ACC112 (cell line): ENCODE data around the gene ELP5.
A peak's percentile ranks its signal among the peaks of the same experiment; 100 is the strongest.

ENCODE experiments used
- H2AFZ ChIP-seq: fragments of 200-600 bp; sonication (generic); one replicate; pipeline ENCODE4 v1.6.0; 2017; ENCODE audit warnings: antibody characterized with exemption, low read length; ENCODE audit not compliant: unreplicated experiment
- H3K27ac ChIP-seq: fragments of 200-600 bp; sonication (generic); 2 replicates; pipeline ENCODE4 v1.5.1; 2014; ENCODE audit warnings: low read depth, mild to moderate bottlenecking, antibody characterized with exemption, low read length, moderate library complexity
- H3K27me3 ChIP-seq: fragments of 200-600 bp; sonication (generic); 2 replicates; pipeline ENCODE4 v1.6.1; 2014; ENCODE audit warnings: mild to moderate bottlenecking, antibody characterized with exemption, low read length, moderate library complexity, mixed read lengths; ENCODE audit not compliant: insufficient read depth
- H3K36me3 ChIP-seq: fragments of 200-600 bp; sonication (generic); 2 replicates; pipeline ENCODE4 v1.6.1; 2016; ENCODE audit warnings: mild to moderate bottlenecking, antibody characterized with exemption, low read length, moderate library complexity, mixed read lengths; ENCODE audit not compliant: insufficient read depth
- H3K4me1 ChIP-seq: fragments of 200-600 bp; sonication (generic); one replicate; pipeline ENCODE4 v1.6.1; 2016; ENCODE audit warnings: low read length, mixed read lengths; ENCODE audit not compliant: insufficient read depth, unreplicated experiment, control insufficient read depth
- H3K4me3 ChIP-seq: fragments of 200-600 bp; sonication (generic); 2 replicates; pipeline ENCODE4 v1.5.1; 2014; ENCODE audit warnings: mild to moderate bottlenecking, low read depth, low read length
- H3K79me2 ChIP-seq: fragments of 200-600 bp; sonication (generic); one replicate; pipeline ENCODE4 v1.6.0; 2016; ENCODE audit warnings: low read length; ENCODE audit not compliant: control insufficient read depth, unreplicated experiment, insufficient read depth

ELP5 gene

DNA sequence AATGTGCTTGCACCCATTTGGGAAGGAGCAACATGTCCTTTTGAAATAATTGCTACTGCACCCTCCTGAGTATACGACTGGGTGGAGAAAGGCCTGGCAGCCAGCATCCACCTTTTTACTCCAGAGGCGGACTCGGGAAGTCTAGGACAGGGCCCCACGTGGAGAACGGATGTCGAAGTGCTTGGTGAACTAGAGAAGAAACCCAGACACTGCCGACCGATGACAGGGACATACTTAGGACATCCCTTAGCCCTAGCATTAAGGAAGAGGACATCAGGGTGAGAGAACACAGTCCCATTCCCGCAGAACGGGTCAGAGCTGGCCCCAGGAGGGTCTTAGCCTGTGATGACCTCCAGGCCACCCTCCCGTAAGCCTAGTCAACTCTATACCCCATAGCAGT is 38.7 kb downstream of the ELP5 start:
- Histone ChIP-seq H3K79me2 (no peaks in the 10 kb centered on the region), H3K4me3 (no peak overlapping the region), H3K4me1 (no peaks in the 10 kb centered on the region), H2AFZ (no peak overlapping the region), H3K36me3 (no peaks in the 10 kb centered on the region), H3K27ac (no peak overlapping the region), H3K27me3 (peaks cover 62% of the 10 kb centered on the region)

DNA sequence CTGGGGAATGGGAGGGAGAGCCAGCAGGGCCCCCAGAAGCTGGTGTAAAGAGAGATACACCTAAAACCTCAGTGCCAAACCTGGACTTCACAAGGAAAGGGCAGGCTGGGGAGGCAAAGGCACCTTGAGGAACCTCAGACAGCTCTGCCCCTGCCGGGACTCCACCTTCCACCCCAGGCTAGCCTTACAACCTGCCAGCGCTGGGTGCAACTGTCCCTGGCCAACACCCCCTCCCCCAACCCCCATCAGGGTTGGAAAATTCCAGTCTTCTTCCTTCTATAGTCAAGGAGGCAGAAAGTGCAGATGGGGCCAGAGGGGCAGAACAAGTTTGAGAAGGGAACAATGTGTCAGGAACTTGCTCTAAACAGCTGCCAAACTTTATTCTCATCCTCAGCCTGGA is 40.2 kb downstream of the ELP5 start:
- Histone ChIP-seq H3K27me3 (peaks cover 52% of the 10 kb centered on the region), H3K27ac (no peak overlapping the region), H2AFZ (no peak overlapping the region), H3K4me3 (no peak overlapping the region), H3K79me2 (no peaks in the 10 kb centered on the region), H3K4me1 (peaks cover 3% of the 10 kb centered on the region), H3K36me3 (no peaks in the 10 kb centered on the region)

DNA sequence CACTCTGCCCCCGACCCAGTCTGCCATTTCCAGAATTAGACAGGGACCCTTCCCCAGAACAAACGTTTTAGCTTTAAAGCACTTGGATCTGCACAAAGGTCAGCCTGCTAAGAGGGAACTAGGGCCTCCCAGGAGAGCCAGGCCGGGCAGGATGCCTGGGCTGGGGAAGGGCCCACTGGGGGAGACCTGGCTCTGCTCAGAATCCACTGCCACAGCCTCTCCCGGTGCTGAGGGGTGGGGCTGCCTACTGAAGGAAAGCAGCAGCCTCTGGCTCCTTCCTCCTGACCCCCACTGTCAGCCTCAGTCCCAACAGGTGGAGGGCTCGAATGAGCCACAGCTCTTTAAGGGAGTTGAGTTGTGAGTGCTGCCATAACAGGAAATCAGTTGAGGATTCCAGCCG is 40.7 kb downstream of the ELP5 start:
- H3K27ac ChIP-seq = no peak overlapping the region
- H3K79me2 ChIP-seq = no peaks in the 10 kb centered on the region
- H3K4me1 ChIP-seq = peaks cover 3% of the 10 kb centered on the region
- no peaks in the 10 kb centered on the region for H3K36me3 ChIP-seq
- H3K4me3 ChIP-seq = no peak overlapping the region
- peaks cover 48% of the 10 kb centered on the region for H3K27me3 ChIP-seq
- H2AFZ ChIP-seq = no peak overlapping the region

DNA sequence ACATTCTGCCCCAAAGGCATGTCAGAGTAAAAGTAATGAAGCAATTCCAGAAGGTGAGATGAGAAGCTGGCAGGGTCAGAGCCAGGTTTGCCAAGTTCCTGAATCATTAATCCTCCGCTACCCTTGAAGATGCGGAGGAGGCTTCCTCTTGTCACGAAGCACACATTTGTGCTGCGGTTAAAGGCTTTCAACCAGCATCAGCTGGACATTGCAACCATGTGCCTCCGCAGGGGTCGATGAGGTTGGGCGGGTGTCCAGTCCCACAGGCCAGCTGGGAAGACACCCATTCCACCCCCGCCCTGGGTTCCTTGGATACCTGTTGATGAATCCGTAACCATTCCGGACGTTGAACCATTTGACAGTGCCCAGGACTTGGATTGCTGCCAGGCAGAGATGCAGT is 41.1 kb downstream of the ELP5 start:
- no peaks in the 10 kb centered on the region for H3K36me3 ChIP-seq
- H3K27ac ChIP-seq = no peak overlapping the region
- peaks cover 3% of the 10 kb centered on the region for H3K4me1 ChIP-seq
- H3K27me3 ChIP-seq = peaks cover 44% of the 10 kb centered on the region
- no peak overlapping the region for H2AFZ ChIP-seq
- H3K4me3 ChIP-seq = no peak overlapping the region
- no peaks in the 10 kb centered on the region for H3K79me2 ChIP-seq

DNA sequence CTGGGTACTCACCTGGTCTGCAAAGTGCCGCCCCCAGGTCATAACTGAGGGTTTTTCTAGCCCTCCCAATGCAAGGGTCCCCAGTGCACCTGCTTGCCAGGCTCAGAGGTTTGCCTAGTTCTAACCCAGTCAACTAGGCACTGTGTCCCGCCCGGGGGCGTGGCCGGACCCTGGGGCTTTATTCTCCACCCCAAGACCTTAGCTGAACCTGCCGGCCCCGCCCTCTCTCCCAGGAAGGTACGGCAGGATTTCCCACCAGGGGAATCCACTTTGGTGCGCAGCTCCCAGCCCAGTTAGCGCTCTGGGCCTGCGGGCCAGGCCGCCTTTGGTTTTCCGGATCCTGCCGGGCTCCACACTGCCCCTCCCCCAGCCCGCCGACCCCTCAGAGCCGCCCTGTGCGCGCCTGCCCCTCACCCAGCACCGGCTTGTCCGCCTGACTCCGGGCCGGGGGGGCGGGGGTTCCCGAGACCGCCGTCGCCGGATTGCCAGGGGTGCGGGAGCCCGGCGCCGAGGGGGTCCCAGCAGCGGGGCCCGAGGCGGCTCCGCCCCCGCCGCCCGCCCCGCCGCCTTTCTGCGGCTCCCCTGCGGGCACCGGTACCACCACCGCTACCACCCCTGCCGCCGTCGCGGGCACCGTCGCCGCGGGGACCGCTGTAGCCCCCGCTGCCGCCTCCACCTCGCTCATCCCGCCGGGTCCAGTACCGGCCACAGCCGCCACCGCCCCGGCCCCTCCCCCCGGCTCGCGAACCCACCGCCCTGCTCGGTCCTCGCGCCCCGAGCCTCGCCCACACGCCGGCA is 42.0 kb downstream of the ELP5 start:
- H2AFZ ChIP-seq = peak overlapping the region; percentile 39
- no peaks in the 10 kb centered on the region for H3K36me3 ChIP-seq
- H3K4me3 ChIP-seq = peak overlapping the region; percentile 76
- H3K79me2 ChIP-seq = no peaks in the 10 kb centered on the region
- H3K27ac ChIP-seq = no peak overlapping the region
- H3K27me3 ChIP-seq = peaks cover 39% of the 10 kb centered on the region
- peaks cover 3% of the 10 kb centered on the region for H3K4me1 ChIP-seq

DNA sequence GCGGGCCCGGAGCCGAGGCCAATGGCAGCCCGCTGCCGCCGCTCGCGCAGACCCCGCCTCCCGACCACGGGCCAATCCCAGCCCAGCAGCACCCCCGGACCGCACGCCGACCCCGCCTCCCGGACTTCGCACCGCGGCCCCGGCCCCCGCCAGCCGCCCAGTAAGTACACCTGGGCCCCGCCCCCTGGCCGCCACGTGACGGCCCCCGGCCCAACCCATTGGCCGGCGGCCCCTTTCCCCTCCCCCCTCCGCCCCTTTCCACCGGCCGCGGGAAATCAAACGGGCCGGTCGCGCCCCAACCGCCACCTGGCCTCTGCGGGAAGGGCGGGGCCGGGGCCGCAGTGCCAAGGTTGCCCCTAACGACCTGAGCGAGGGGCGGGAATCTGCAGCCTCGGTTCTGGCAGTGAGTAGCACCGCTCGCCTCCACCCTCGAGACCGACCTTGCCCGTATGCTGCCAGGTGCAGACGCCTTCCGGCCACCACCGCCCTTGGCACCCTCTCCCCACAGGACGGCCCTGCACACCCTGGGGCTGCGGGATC is 42.7 kb downstream of the ELP5 start, which contains the start of gene YBX2:
Gene YBX2 (minus strand): TSS at position 26 of the 540 bp plus-strand sequence. CDS start 139 bp downstream, outside the sequence.
- peaks cover 39% of the 10 kb centered on the region for H3K27me3 ChIP-seq
- H3K4me1 ChIP-seq = peaks cover 3% of the 10 kb centered on the region
- H3K79me2 ChIP-seq = no peaks in the 10 kb centered on the region
- H3K27ac ChIP-seq = no peak within 1 kb of the TSS
- H3K36me3 ChIP-seq = no peaks in the 10 kb centered on the region
- peak within 1 kb of the TSS; percentile 76 for H3K4me3 ChIP-seq
- peak within 1 kb of the TSS; percentile 39 for H2AFZ ChIP-seq

DNA sequence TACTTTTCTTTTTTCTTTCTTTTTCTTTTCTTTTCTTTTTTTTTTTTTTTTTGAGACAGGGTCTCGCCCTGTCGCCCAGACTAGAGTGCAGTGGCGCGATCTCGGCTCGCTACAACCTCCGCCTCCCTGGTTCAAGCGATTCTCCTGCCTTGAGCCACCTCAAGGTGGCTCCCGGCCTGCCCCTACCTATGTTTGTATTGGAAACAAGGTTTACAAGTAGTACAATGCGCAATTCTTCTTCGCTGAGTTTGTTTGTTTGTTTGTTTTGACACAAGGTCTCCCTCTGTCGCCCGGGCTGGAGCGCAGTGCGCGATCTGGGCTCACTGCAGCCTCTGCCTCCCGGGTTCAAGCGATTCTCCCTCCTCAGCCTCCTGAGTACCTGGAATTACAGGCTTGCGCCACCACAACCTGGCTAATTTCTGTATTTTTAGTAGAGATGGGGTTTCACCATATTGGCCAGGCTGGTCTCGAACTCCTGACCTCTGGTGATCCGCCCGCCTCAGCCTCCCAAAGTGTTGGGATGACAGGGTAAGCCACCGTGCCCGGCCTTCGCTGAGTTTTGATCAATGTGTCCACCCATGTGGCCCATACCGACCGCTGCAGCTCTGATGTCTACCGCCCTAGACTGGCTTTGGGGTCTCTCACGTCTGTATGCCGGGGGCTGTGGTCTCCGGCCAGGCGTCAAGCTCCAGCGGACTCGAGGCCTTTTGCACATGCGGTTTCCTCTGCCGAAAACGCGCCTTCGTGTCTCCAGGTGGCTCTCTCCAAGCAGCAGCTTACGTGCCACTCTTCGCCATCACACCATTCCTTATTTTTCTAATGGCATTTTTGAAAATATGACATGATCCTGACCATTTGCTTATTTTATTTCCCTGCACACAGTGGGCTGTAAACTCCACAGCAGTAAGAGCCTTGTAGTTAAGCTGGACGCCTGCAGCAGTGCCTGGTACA is 43.5 kb downstream of the ELP5 start:
- Histone ChIP-seq H3K36me3 (no peaks in the 10 kb centered on the region), H3K27me3 (peaks cover 34% of the 10 kb centered on the region), H3K79me2 (no peaks in the 10 kb centered on the region), H2AFZ (peak overlapping the region; percentile 21), H3K27ac (no peak overlapping the region), H3K4me1 (peaks cover 3% of the 10 kb centered on the region), H3K4me3 (peak overlapping the region; percentile 76)

DNA sequence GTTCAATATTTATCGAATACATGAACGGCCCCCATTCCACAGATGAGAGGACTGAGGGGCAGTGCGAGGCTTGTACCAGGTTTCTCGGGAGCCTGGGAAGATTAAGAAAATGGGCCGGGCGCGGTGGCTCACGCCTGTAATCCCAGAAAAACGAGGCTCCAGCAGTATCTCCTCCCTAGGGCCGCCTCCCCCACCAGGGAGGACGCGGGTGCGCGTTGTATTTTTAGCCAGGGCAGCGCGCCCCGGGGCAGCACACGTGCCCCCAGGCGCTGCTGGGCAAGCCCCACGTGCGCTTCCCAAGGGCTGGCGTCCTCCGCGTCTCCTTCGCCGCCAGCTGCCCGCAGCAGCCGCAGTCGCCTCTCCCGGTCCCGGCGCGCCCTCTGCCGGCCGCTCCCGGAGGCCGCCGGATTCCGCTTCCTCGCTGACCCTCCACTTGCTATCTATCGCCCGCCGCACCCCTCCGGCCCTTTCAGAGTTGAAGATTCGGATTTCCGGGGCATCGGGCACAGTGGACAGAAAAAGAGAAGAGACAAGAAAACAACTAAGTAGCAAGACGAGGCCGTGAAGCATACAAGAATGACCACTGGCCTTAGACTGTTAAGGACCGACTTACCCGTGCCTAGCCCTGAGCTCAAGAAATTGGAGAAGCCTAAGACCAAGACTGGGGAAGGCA is 44.3 kb downstream of the ELP5 start:
- H3K79me2 ChIP-seq = no peaks in the 10 kb centered on the region
- peaks cover 26% of the 10 kb centered on the region for H3K27me3 ChIP-seq
- no peak overlapping the region for H3K27ac ChIP-seq
- peak overlapping the region; percentile 21 for H2AFZ ChIP-seq
- H3K4me3 ChIP-seq = peak overlapping the region; percentile 68
- peaks cover 3% of the 10 kb centered on the region for H3K4me1 ChIP-seq
- H3K36me3 ChIP-seq = no peaks in the 10 kb centered on the region

DNA sequence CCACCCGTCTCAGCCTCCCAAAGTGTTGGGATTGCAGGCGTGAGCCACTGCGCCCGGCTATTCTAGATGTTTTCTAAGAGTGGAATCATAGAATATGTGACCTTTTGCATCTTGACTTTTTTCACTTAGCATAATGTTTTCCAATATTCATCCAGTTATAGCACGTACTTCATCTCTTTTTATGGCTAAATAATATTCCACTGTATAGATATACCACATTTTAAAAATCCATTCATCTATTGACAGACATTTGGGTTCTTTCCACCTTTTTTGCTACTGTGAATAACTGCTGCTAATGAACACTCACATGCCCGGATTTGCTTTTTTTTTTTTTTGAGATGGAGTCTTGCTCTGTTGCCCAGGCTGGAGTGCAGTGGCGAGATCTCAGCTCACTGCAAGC is 52.2 kb downstream of the ELP5 start:
- Histone ChIP-seq H3K4me3 (no peak overlapping the region), H2AFZ (no peak overlapping the region), H3K79me2 (peaks cover 17% of the 10 kb centered on the region), H3K4me1 (peaks cover 1% of the 10 kb centered on the region), H3K27ac (no peak overlapping the region), H3K27me3 (no peaks in the 10 kb centered on the region), H3K36me3 (no peaks in the 10 kb centered on the region)
